Adrenal gland (tissue), 12 donors: Measurements from ENCODE around the gene CCDC138. TPM values are rescaled to one million over a fixed set of nuclear protein-coding genes. Genes with fewer than 3 reads are reported as not detected.

Source experiments
- DNase-seq, 7 donors: peaks; one replicate each; pipeline ENCODE4 v3.0.0-alpha.2; 2019 to 2020
- H3K27ac ChIP-seq, 5 donors: fragments of 200-600 bp; sonication (generic) in 4 of 5; 1 replicate in 3 of 5; 2 replicates in 2 of 5; pipeline versions ENCODE4 v1.5.1 to v1.8.0; 2016 to 2020; ENCODE audit warnings: mild to moderate bottlenecking in 1 of 5
- H3K27me3 ChIP-seq: fragments of 200-600 bp; 2 replicates; pipeline ENCODE4 v1.8.0; 2021
- H3K36me3 ChIP-seq, 2 donors: fragments of 200-600 bp; replicated peaks in 1 of 2; 1 replicate in 1 of 2; 2 replicates in 1 of 2; pipeline versions ENCODE4 v1.5.1 to v1.8.0; 2018 to 2022
- H3K4me1 ChIP-seq, 2 donors: fragments of 200-600 bp; replicated peaks in 1 of 2; 1 replicate in 1 of 2; 2 replicates in 1 of 2; pipeline versions ENCODE4 v1.5.1 to v1.8.0; 2018 to 2021
- H3K4me3 ChIP-seq, 4 donors: fragments of 200-600 bp; sonication (generic) in 3 of 4; one replicate each; pipeline ENCODE4 v1.5.1; 2016 to 2018
- H3K9me3 ChIP-seq, 3 donors: fragments of 200-600 bp; sonication (generic) in 1 of 3; replicated peaks in 1 of 3; 1 replicate in 2 of 3; 2 replicates in 1 of 3; pipeline versions ENCODE4 v1.5.1 to v1.8.0; 2016 to 2021
- POLR2A ChIP-seq, 2 donors: fragments of 450-650 bp; IDR thresholded peaks; one replicate each; pipeline ENCODE4 v1.6.1; 2017; ENCODE audit warnings: antibody characterized with exemption in 2 of 2, mild to moderate bottlenecking in 2 of 2, moderate library complexity in 1 of 2
- WGBS, 4 donors: extraction: QIAGEN DNeasy Blood & Tissue Kit in 2 of 4; methylation state at CpG; one replicate each; pipeline versions ENCODE4 v1.1.5 to v1.1.7; 2013 to 2017; 5-methylcytosine and 5-hydroxymethylcytosine counted together
- intact Hi-C, 2 donors: fragments of 100-400 bp; cut with DNase I; formaldehyde crosslinking; loops; one replicate each; pipeline versions ENCODE4 v1.14.1 to v1.15.0; 2022 to 2023
- polyA plus RNA-seq, 3 donors: library from polyadenylated mRNA; stranded (reverse); fragments of 200-250 nt in 2 of 3; fragments of 350-450 nt in 1 of 3; fragmentation: Illumina TruSeq in 1 of 3; extraction: RNeasy Lipid Tissue Mini Kit (QIAGEN cat#74804) in 1 of 3; gene quantifications; one replicate each; pipeline ENCODE4 v1.2.3, GENCODE V29; 2013 to 2014
- total RNA-seq, 9 donors: library from RNA; depleted of rRNA in 4 of 9; stranded (reverse); fragments of >200 nt in 4 of 9; fragments of 120-200 nt in 1 of 9; fragmentation: NEBNext Ultra II Directional in 1 of 9; extraction: Animal tissue kit (Norgen Biotek cat#: 25700) in 1 of 9; gene quantifications; one replicate each; pipeline versions ENCODE4 v1.1.0 to v1.2.4, GENCODE V29; 2013 to 2023
- TF ChIP-seq, protein P1 (sequence below), 6 experiments: fragments of 450-650 bp in 4 of 6; fragments of 200-600 bp in 2 of 6; sonication (generic) in 1 of 6; IDR thresholded peaks; 1 replicate in 5 of 6; 2 replicates in 1 of 6; pipeline versions ENCODE4 v1.5.1 to v1.8.0; 2016 to 2021; ENCODE audit warnings: antibody characterized with exemption in 6 of 6, mild to moderate bottlenecking in 2 of 6, moderate library complexity in 1 of 6
- donor health status: healthy with polysubstance abuse.
- donor health status: Bipolar disorder and iron deficiency.
- donor health status: DM: yes; HTN: yes; CAD: no.
- donor health status: DM: no; HTN: no; CAD: no.
- donor health status: DM: no; HTN: no; CAD: no.
- donor health status: DM: yes; HTN: yes; CAD: no.

Gene CCDC138
- total and polyA plus RNA-seq, 12 donors: 1.0 to 8.0 (median 2.1) TPM

GRCh38 chr2:108833219-108833618 lies 46.6 kb downstream of the CCDC138 start:
- no peak overlapping the region for H3K27ac ChIP-seq
- H3K4me1 ChIP-seq: no peaks in the 10 kb centered on the region
- no peak for DNase-seq
- H3K27me3 ChIP-seq: no peaks in the 10 kb centered on the region
- no peak overlapping the region for H3K4me3 ChIP-seq
- H3K9me3 ChIP-seq: no peaks in the 10 kb centered on the region
- intact Hi-C loops: no loop called here
- H3K36me3 ChIP-seq: no peaks in the 10 kb centered on the region
- TF ChIP-seq, protein P1, sequence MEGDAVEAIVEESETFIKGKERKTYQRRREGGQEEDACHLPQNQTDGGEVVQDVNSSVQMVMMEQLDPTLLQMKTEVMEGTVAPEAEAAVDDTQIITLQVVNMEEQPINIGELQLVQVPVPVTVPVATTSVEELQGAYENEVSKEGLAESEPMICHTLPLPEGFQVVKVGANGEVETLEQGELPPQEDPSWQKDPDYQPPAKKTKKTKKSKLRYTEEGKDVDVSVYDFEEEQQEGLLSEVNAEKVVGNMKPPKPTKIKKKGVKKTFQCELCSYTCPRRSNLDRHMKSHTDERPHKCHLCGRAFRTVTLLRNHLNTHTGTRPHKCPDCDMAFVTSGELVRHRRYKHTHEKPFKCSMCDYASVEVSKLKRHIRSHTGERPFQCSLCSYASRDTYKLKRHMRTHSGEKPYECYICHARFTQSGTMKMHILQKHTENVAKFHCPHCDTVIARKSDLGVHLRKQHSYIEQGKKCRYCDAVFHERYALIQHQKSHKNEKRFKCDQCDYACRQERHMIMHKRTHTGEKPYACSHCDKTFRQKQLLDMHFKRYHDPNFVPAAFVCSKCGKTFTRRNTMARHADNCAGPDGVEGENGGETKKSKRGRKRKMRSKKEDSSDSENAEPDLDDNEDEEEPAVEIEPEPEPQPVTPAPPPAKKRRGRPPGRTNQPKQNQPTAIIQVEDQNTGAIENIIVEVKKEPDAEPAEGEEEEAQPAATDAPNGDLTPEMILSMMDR (IDR thresholded peaks at IDR 0.05): no peak
- TF ChIP-seq POLR2A (IDR thresholded peaks at IDR 0.05): no peak

DNA sequence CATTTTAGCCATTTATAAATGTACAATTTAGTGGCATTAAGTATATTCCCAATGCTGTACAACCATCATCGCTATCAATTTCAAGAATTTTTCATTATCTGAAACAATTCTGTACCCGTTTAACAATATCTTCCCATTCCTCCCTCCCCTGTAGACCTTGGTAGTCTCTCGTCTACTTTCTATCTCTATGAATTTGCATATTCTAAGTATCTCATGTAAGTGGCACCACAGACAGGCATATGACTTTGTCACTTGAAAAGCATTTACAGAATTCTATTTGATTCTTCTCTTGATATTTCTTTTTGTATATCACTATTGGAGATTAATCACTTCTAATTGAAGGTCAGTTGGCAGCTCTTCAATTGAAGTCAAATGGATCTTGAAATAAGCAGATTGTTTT lies 48.0 kb downstream of the CCDC138 start:
- intact Hi-C loops: no loop called here
- no peak overlapping the region for H3K27ac ChIP-seq
- 65 to 73% (median 67%) methylated on average over 3 of the region's 3 CpGs for WGBS, 4 donors

GRCh38 chr2:108835040-108835439 lies 48.5 kb downstream of the CCDC138 start:
- Histone ChIP-seq H3K27me3 (no peaks in the 10 kb centered on the region), H3K36me3 (peaks cover 0 to 7% of the 10 kb centered on the region in 2 donors), H3K4me3 (no peak overlapping the region), H3K4me1 (no peaks in the 10 kb centered on the region), H3K27ac (no peak overlapping the region), H3K9me3 (peaks cover 0 to 3% (median 0%) of the 10 kb centered on the region in 3 donors)
- TF ChIP-seq, protein P1 (IDR thresholded peaks at IDR 0.05): no peak
- no peak for TF ChIP-seq POLR2A (IDR thresholded peaks at IDR 0.05)
- WGBS, 4 donors: 83 to 93% (median 89%) methylated on average over 1 of the region's 1 CpG
- no peak for DNase-seq
- intact Hi-C loops: no loop called here

More for the DNA sequence above, 48.0 kb downstream of the CCDC138 start:
- H3K36me3 ChIP-seq: peaks cover 0 to 7% of the 10 kb centered on the region in 2 donors
- no peaks in the 10 kb centered on the region for H3K4me1 ChIP-seq
- H3K9me3 ChIP-seq: no peaks in the 10 kb centered on the region
- TF ChIP-seq, protein P1 (IDR thresholded peaks at IDR 0.05): no peak
- TF ChIP-seq POLR2A (IDR thresholded peaks at IDR 0.05): no peak
- no peak overlapping the region for H3K4me3 ChIP-seq
- H3K27me3 ChIP-seq: no peaks in the 10 kb centered on the region
- DNase-seq: no peak

GRCh38 chr2:108837198-108837597 lies 50.6 kb downstream of the CCDC138 start:
- no peaks in the 10 kb centered on the region for H3K4me1 ChIP-seq
- no peaks in the 10 kb centered on the region for H3K27me3 ChIP-seq
- no peak for DNase-seq
- TF ChIP-seq POLR2A (IDR thresholded peaks at IDR 0.05): no peak
- TF ChIP-seq, protein P1 (IDR thresholded peaks at IDR 0.05): no peak
- WGBS, 4 donors: 93 to 98% (median 97%) methylated on average over 7 of the region's 7 CpGs
- H3K9me3 ChIP-seq: peaks cover 0 to 9% (median 4%) of the 10 kb centered on the region in 3 donors
- intact Hi-C loops: no loop called here
- no peak overlapping the region for H3K27ac ChIP-seq
- H3K4me3 ChIP-seq: no peak overlapping the region
- peaks cover 0 to 7% of the 10 kb centered on the region in 2 donors for H3K36me3 ChIP-seq
